Tibial nerve (tissue), 4 donors: Measurements from ENCODE around the gene MACF1.

ENCODE experiments used
- CTCF ChIP-seq, 5 experiments: fragments of 200-600 bp in 3 of 5; fragments of 450-650 bp in 2 of 5; sonication (generic) in 3 of 5; IDR thresholded peaks; one replicate each; pipeline ENCODE4 v1.5.1; 2016 to 2019; ENCODE audit warnings: antibody characterized with exemption in 5 of 5, mild to moderate bottlenecking in 3 of 5, moderate library complexity in 2 of 5
- EP300 ChIP-seq, 2 donors: sonication (generic); formaldehyde crosslinking; IDR thresholded peaks; one replicate each; pipeline ENCODE4 v1.6.1; 2017; ENCODE audit warnings: antibody characterized with exemption in 2 of 2, mild to moderate bottlenecking in 1 of 2
- POLR2A ChIP-seq, 2 donors: fragments of 450-650 bp; IDR thresholded peaks; one replicate each; pipeline ENCODE4 v1.6.1; 2017; ENCODE audit warnings: antibody characterized with exemption in 2 of 2, mild to moderate bottlenecking in 2 of 2, moderate library complexity in 2 of 2

GRCh38 chr1:39470040-39470439 is 265.5 kb downstream of the MACF1 start:
- no peak for TF ChIP-seq CTCF (IDR thresholded peaks at IDR 0.05)
- no peak for TF ChIP-seq POLR2A (IDR thresholded peaks at IDR 0.05)
- TF ChIP-seq EP300 (IDR thresholded peaks at IDR 0.05) = no peak
